ENCODE data around the gene RCAN3. TPM values are rescaled to one million over a fixed set of nuclear protein-coding genes. Genes with fewer than 3 reads are reported as not detected.
"Not testable (repeated sequence)": the region's sequence is repeated elsewhere in the genome, so short reads cannot be mapped to it uniquely, and the experiment has no call there.

Gene RCAN3
- total and polyA plus RNA-seq, 9 of the 15 experiments (the other 6 are each of a cell fraction or from before 2014, with no cell fraction given) = 0.10 to 1.4 (median 0.43) TPM

- TF ChIP-seq HDAC2 (IDR thresholded peaks at IDR 0.05) = 0 out of 2 replicates have a peak, but pooled peaks have one; percentile 18
- TF ChIP-seq ATF3 (IDR thresholded peaks at IDR 0.05) = peak; percentile 38; the same call in 1 of the 2 replicates
- TF ChIP-seq ATF3 (CRISPR knock-in tag; conservative IDR thresholded peaks at IDR 0.05) = not testable (repeated sequence)
- TF ChIP-seq ADNP (tag; IDR thresholded peaks at IDR 0.05) = peak; percentile 68
- peak; percentile 15; the same call in 1 of the 2 replicates for TF ChIP-seq NFE2L1 (tag; IDR thresholded peaks at IDR 0.05; ENCODE audit: borderline replicate concordance, low read depth)
- TF ChIP-seq TFE3 (CRISPR knock-in tag; IDR thresholded peaks at IDR 0.05) = peak; percentile 71
- TF ChIP-seq SMARCA4 (IDR thresholded peaks at IDR 0.05) = peak; percentile 48; the same call in 1 of the 2 replicates
These were observed 13.1 kb downstream of the RCAN3 start (continued) for GRCh38 chr1:24515671-24516209.

GRCh38 chr1:24516506-24516905 lies 13.9 kb downstream of the RCAN3 start:
- no peaks in the 10 kb centered on the region; the same call in 1 of the 2 replicates for H4K20me1 ChIP-seq (replicated peaks; ENCODE audit: control insufficient read depth, insufficient read depth, low read length)
- ATAC-seq (no peak), DNase-seq (ENCODE audit: extremely low read depth in 1 of 4, low spot score in 3 of 4) (no peak), FAIRE-seq (no peak)
- ChIA-PET CTCF (ENCODE audit: low intra/inter-chr PET ratio) (no interaction called here), POLR2A (interaction anchor here (0.6 to 0.8 kb wide), 2 partner anchors 8 to 75 kb away, joined by 3 read pairs; no protein-coding TSS in a partner anchor)
- no peaks in the 10 kb centered on the region for H3K79me2 ChIP-seq (ENCODE audit: control insufficient read depth, insufficient read depth, low read length)
- no TSS peak for BruUV-seq (replicated peaks)
- intact Hi-C loops (cut with micrococcal nuclease) = no loop called here
- no peak overlapping the region for H3K4me2 ChIP-seq (ENCODE audit: insufficient read depth, low read length)
- in situ Hi-C loops (cut with MboI) = no loop called here
- no peak overlapping the region; a peak in 1 of 4 replicates for H3K9ac ChIP-seq (ENCODE audit: insufficient read depth in 1 of 2, low read depth in 2 of 2, low read length in 2 of 2)
- peaks cover 35 to 41% of the 10 kb centered on the region in 2 experiments for H3K27me3 ChIP-seq (ENCODE audit: control insufficient read depth in 2 of 2, insufficient read depth in 2 of 2, low read length in 2 of 2)
- no peaks in the 10 kb centered on the region for H3K9me1 ChIP-seq (ENCODE audit: control insufficient read depth, insufficient read depth, low read length)
- no peak overlapping the region for H3K27ac ChIP-seq (ENCODE audit: extremely low read depth, low read depth, low read length)
- no peak overlapping the region for H3K4me3 ChIP-seq
- H3K36me3 ChIP-seq (ENCODE audit: control insufficient read depth, insufficient read depth, low read length) = no peaks in the 10 kb centered on the region
- no peaks in the 10 kb centered on the region; a peak in 1 of 5 replicates for H3K4me1 ChIP-seq (replicated peaks in 1 of 2; ENCODE audit: control insufficient read depth in 2 of 2, insufficient read depth in 2 of 2, low read length in 2 of 2)
- WGBS (ENCODE audit: insufficient coverage, low coverage, missing lambda C conversion rate) = 15% methylated on average over 12 of the region's 12 CpGs
- H2AFZ ChIP-seq (ENCODE audit: low read depth, low read length) = no peak overlapping the region
- no peaks in the 10 kb centered on the region for H3K9me3 ChIP-seq (replicated peaks; ENCODE audit: control insufficient read depth, insufficient read depth, low read depth, low read length)
- TF ChIP-seq RBM39 (optimal IDR thresholded peaks at IDR 0.05; ENCODE audit: low read depth, low read length) (no peak), KAT7 (CRISPR knock-in tag; IDR thresholded peaks at IDR 0.05; ENCODE audit: borderline replicate concordance) (no peak), TFE3 (CRISPR knock-in tag; IDR thresholded peaks at IDR 0.05) (no peak), CBFB (CRISPR knock-in tag; IDR thresholded peaks at IDR 0.05) (no peak), GTF3C2 (IDR thresholded peaks at IDR 0.05; ENCODE audit: borderline replicate concordance, extremely low read depth, insufficient read length) (no peak), HMGN3 (IDR thresholded peaks at IDR 0.05; ENCODE audit: borderline replicate concordance, extremely low read depth, insufficient read length, low read depth, low read length) (no peak)

Data from K562 (cell line).